ENCODE results near the gene CD34. TPM values are rescaled to one million over a fixed set of nuclear protein-coding genes. Genes with fewer than 3 reads are reported as not detected.
A peak's percentile ranks its signal among the peaks of the same experiment; 100 is the strongest.
"Not testable (repeated sequence)": the region's sequence is repeated elsewhere in the genome, so short reads cannot be mapped to it uniquely, and the experiment has no call there.

CD34 gene
- polyA plus RNA-seq, 10 donors: 148 to 248 (median 187) TPM

DNA sequence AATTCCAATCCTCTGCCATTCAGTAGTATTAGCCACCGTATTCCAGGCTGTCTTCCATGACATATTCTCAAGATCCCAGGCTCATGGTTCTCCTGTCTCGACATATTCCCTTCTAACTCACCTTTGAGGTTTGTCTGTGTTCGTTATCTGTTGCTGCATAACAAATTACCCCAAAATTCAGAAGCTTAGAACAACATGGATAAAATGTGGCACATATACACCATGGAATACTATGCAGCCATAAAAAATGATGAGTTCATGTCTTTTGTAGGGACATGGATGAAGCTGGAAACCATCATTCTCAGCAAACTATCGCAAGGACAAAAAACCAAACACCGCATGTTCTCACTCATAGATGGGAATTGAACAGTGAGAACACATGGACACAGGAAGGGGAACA, 33.0 kb downstream of the CD34 start:
- not testable (repeated sequence) for DNase-seq

DNA sequence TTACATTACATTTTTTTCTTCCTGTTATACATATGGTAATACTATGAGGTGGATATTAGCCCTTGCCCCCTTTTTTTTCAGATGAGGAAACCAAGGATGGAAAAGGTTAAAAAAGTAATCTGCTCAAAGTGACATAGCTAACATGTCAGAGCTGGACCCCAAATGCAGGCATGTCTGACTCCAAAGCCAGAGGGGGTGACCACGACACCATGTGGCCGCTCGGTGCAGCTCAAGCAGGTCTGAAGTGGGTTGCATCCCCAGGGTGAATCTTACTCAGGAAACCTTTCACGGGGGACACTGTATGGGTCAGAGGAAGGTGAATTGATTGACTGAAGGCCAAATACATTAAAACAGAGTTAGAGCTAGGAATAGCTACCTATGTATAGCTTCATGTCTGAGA, 34.8 kb downstream of the CD34 start:
- no peak for DNase-seq

DNA sequence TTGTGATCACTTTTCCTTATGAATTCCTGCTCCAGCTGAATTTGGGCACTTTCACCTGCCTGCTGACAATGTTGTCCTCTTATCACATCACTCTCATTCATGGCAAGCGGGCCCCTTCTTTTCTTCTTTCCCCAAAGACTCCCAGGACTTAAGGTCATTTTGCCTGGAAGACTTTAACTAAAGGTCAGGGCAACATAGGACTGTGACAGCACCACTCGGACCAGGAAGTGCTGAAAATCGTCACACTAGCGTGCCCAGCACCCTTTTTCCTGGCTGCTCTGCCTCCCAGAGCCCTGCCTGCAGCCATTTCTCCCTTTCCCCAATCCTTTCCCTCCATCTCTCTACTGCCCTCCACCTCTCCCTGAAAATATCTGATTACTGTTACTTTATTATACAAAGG, 35.4 kb downstream of the CD34 start:
- DNase-seq: no peak

DNA sequence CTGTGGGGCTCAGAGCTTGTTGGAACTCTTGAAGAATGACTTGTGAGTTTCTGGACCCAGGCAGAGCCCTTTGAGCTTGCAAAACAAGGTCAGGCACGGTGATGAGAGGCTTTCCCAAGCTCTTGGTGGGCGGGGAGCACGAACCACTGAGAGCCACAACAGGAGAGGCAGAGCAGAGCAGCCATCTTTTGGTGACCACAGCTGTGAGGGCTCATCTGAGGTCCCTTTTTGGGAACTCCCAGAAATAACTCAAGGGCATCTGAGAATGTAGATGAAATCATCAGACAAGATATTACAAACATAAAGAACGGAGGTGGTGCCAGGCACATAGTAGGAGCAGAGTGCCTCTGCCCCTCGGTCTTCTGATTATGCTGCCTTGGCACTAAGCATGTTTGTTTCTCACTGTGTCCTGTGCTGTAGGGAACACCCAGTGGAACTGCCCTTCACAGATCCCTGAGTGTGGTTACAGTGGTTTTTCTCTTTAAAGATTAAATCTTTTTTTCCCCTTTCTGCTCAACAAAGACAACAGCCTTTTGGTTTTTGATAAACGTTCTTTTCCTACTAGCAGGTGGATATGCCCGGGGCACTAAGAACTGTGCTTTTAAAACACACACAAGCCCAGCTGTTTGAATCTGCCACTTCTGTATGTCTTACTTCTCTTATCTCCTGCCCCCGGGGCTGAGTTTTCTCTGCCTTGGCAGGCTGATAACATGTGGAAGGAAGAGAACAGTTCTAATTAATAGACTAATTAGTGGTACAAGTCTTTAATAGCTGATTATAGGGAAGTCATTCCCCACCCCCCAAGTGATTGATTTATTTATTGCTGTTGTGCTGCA, 37.7 kb downstream of the CD34 start:
- no peak for DNase-seq

DNA sequence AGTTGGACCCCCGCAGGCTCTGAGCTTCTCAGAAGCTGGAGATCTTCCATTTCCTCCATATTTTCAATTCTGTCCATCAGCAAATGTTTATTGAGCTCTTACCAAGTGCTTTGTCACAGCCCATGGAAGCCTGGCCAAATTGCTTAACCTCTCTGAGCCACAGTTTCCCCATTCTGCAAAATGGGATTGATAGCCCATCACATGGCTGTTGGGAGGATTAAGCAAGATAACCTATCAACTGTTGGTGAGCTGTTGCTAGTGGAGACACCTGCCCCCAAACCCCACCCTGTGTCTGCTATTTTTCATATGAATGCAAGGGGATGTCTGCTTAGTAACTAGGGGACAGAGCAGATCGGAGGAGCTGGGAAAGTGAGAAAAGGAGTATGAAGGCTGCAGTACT, 38.3 kb downstream of the CD34 start:
- DNase-seq: no peak

DNA sequence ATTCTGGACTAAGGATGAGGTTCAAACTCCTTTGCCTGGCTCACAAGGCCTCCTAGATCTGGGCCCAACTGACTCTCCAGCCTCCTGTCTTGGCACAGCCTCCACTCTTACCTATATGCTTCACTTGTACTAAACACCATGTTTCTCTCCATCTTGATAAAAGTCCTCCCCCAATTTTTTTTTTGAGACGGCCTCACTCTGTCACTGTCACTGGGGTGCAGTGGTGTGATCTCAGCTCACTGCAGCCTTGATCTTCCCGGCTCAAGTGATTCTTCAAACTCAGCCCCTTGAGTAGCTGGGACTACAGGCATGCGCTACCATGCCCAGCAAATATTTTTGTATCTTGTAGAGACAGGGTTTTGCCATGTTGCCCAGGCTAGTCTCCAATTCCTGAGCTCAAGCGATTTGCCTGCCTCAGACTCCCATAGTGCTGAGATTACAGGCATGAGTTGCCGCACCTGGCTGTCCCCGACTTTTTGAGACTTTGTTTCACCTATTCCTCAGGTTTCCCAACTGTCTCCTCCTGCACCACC, 39.7 kb downstream of the CD34 start:
- DNase-seq: no peak

DNA sequence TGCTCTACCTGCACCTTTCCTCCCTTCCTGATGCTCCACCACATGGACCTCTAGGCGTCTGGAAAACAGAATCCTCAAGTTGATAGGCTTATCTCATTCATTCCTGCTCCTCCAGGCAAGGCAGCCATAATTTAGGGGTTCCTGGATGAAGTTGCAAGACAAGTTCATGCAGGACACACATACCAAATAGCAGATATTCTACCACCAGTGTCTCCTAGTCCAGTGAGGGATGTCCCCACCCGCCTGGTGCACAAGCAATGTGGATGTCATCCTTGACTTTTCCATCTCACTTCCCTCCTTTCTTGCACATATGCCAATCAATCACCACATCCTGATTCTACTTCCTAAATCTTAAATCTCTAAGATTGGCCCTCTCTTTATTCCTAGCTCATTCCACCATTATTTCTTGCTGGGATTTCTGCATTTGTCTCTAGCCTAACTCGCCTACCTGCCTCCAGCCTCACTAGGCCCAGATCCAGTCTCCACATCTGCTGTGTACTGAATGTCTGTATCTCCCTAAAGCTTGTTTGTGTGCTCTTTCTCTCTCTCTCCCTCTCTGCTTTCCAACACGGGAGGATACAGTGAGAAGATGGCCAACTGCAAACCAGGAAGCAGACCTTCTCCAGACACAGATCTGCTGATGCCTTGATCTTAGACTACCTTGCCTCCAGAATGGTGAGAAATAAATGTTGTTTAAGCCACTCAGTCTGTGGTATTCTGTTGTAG, 40.5 kb downstream of the CD34 start:
- no peak for DNase-seq

DNA sequence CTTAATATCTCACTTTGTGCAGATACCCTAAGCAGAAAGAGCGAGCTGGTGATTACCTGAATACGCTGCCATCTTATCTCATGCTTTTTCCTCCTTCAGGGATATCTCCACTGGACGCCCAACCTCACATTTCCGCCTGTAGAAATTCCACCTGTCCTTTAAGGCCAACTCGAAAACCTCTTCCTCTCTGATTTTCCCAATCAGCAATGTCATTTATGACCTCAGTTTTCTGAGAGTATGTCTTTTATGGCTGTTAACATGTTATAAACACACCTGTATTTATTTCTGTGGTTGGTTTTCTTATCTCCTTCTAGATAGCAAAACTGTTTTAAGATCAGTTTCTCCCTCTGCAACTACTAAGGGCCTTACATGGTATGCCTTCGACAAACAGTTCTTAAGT, 41.1 kb downstream of the CD34 start:
- no peak for DNase-seq

DNA sequence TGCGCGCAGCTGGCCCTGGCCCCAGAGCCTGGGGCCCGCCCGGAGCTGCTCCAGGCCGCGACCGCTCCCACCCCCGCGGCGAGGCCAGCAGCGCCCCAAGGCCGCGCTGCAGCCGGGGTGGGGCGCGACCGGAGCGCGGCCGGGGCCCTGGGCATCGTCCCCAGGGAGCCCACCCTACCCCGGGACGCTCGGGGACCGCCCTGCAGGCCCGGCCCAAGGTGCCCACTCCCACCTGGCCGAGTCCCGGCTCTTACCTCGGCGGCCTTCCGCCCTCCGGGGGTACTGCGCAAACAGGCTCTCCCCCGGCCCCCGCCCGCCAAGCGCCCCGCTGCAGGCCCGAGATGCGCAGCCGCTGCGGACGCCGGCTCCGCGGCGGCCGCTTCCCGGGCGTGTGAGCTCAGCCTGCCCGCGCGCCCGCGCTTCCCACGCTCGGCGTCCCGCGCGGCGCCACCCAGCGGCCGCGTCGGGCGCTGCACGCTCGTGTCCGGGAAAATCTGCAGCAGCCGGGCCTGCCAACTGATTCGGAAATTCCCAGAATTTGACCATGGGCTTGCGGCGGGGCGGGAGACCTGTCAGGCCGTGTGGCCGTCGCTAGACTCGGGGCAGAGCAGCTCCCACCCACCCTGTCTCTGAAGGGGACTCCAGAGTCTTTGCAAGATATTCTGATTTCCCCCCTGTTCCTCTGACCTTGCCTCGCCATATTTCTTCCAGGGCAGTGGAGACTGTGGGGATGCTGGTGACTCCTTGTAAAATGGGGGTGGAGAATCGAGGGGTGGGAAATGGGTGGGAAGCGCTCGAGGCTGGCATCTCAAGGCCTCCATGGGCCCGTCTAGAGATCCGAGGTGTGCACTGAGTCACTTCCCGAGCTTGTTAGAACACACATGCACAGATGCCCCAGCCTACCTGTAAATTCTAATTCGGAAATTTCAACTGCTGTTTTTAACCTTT, 41.9 kb downstream of the CD34 start:
- DNase-seq: peak; percentile 76 to 94 (median 93)

DNA sequence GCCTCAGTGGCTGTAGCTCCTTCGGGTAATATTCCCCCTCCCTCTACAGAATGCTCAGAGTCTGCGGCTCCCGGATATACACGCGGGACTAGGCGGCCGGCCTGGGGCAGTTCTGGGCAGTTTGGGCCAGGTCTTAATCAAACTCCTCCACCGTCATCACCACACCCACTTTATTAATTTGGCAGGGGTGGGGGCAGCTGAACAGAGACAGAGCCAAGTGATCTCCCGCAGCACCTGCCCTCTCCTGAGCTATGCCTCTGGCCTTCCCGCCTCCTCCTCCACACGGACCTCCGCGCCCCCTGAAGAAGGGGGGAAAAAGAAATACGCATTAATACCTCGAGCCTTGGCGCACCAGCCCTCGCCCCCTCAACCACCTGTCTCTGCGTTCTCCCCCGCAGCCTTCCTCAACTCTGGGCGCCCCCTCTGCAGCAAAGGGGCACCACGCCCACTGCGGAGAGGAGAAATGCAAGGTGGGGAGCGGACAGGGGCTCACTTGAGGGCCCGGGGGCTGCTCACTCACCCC, 42.6 kb downstream of the CD34 start:
- peak in 1 of 3 donors; percentile 69 for DNase-seq

DNA sequence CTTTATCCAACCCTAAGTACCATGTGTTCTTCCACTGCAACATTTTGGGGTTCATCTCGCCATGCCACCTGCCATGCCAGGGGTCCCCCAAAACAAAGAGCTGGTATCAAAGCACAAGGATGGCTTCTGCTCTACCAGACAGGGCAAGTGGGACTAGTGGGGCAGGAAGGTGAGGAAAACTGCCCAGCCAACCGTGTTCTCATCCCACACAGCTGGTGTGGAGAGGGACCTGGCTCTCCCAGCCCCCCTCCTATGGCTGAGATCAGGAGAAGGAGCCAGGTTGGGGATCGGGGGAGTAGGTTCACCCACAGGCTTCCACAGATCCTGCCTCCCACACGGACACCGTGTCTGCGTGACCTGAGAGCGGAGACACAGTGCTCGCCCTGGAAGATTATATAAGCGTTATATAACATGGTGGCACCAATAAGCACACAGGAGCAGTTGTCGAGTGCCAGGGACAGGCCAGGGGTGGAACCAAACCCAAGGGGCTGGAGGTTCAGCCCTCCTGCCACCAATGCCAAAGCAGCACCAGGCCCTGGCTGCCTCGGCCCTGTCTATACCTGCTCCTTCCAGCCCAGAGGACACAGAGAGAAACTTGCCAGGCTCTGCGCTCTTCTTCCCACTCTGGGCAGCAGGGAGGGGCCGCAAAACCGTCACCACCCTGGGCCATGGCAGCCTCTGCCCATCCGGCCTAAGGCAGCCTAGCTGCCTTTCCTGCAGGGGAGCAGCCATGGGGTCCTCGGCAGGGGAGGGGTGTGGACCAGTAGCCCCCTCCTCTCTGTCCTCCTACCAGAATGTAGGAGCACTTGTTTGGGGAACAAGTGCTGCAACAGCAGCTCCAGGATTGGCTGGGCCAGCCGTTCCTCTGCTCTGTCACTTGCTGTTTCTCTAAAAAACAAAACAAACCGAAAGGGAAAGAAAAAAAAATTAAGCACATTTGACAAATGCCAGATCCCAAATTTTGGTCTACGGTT, 43.5 kb downstream of the CD34 start:
- peak in 1 of 3 donors; percentile 58 for DNase-seq

DNA sequence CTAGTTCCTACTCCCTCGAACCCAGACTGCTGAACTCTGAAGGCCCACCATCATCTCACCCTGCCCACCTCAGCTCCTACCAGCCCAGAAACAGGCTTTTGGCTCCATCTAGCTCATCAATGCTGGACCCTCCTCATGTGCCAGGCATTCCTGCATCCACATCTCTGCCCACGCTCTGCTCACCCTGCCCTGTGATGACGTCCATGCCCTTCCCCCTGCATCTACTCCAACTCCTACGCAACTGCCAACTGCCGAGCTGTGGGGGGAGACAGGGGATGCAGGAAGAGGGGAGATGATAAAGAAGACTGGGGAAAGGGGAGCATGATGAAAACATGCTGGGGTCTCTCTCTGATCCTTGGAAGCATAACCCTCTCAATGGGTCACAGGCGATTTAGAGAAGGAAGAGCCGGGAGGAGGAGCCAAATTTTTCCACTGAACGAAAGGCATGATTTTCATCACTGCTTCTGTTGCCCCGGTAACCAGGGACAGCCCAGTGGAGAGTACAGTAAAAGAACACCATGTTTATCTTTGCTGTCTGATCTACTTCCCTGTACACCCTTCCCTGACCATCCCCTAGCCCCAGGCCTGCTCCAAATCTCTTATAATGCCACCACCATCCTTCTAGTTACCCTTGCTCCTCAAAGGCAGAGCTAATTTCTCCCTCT, 44.3 kb downstream of the CD34 start:
- no peak for DNase-seq

DNA sequence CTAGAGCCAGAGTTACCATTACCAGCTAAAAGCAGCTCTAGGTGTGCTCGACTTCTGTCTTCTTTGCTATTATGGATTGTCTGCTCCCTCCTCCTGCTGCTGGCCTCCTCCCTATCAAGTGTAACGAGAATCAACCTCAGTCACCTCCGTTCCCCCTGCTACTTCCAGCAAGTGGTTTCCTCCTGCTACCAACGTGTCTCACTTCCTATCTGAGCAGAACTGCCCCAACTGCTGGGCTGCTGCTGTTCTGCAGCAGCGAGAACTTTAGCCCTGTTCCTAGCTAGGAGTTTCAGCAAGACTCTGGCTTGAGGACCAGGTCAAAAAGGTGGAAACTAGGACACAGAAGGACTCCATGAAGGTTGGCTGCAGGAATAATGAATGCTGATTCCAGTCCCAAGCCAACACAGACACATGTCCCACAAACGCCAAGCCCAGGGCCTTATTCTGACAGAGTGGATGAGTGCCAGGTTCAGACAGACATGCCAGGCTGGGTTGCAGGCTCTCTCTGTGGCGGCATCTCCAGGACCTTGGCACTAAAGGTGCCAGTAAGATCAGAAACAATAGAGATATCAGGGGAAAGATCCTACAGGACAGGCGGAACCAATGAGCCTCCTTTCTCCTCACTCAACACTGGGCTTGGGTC, 46.9 kb downstream of the CD34 start:
- no peak for DNase-seq

DNA sequence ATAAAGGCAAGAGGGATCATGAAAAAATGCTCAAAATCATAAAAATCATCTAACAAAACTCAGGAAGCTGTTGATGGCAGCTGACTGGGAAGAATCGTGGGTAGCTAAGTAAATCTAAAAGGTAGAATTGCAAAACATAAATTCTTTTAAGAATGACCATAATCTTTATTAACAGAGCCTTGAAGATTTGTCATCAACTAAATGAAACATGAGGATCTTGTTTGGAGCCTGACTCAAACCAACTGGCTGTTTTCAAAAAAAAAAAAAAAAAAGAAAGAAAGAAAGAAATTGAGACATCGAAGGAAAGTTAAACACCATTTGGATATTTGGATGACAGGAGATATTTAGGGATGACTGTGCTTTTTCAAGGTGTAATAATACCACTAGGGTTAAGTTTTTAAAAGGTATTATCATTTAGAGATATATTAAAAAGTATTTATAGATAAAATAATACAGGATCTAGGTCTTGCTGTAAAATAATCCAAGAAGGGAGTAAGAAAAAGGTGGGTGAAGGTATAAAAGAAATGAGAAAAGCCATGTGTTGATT, 48.6 kb downstream of the CD34 start:
- DNase-seq: no peak

DNA sequence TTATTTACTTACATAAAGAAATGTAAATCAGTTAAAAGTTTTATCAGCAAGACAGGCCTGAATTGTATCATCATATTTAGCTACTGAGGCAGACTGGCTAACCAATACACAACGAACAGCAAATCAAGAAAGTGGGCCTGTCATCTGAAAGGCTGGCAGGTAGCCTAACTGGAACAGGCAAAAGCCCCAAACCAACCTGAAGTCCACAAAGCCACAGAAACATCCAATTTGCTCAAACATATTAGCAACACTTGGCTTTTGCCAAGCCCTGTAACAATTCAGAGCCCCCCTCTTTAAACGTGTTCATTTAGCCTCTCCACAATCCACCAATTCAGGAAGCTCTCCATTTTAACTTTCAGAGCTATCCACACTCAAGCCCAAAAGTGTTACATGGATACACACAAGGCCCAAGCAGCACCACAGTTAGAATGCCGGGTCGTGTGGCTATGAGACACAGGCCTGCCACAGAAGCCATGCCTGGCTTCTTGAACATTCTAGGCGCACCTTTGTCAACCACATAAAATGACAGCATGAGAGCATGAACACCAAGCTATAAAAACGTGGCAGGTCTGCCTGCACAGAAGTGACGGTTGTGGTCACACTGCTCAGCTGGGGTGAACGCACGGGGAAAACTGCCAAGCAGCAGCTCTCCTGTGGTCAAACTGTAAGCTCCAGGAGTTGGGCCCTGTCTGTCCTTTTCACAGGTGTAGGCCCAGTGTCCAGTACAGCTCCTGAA, 49.3 kb downstream of the CD34 start:
- no peak for DNase-seq

DNA sequence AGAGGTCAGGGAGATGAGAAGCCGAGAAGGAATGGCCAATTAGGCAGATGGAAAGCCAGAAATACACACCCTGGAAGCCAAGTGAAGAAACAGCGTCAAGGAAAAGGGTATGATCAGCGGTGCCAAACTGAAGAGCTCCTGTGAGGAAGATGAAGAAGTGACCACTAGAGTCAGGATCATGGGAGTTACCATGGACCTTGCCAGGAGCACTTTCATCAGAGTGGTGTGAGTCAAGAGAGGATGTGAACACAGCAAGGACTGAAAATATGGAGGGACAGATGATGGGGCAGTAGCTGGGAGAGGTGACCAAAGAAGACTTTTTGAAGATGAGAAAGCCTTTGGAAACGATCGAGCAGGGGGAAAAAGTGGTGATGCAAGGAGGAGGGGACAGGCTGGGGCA, 50.4 kb downstream of the CD34 start:
- no peak for DNase-seq

DNA sequence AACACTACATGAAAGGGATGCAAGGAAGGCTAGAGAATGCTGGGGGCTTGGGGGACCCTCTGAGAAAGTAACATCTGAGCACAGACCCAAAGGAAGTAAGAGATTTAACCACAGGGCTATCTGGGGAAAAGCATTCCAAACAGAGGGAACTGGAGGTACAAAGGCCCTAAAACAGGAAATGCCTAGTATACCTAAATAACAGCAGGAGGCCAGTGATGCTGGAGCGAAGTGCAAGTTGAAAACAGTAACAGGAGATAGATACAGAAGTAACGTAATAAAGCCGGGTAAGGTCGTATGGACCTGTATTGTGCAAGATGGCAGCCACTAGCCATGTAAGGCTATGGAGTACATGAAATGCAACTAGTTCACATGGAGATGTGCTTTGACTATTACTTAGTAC, 52.1 kb downstream of the CD34 start:
- no peak for DNase-seq

DNA sequence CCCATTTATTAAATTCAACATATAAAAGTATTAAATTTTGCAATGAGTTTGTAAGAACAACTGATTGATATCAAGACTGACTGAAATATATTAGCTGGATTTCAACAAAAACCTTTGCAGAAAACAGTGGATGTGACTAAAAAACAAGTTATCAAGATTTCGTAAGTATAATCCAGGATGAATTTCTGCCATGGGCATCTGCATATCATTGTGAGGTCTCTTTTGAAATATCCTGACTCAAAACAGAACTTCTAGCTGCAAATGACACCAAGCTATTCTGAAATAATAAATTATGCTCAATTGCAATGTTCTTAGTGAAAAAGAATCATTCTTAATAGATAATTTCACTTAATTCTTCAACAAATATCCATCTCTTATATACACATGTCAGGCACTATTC, 52.6 kb downstream of the CD34 start:
- no peak for DNase-seq
